SKM-1 (cell line): Measurements from ENCODE around the gene RNFT2.

ENCODE experiments used
- DNase-seq: peaks from one replicate; lab custom pipeline; 2025; ENCODE audit not compliant: unreplicated experiment; lab: John Stamatoyannopoulos, UW

RNFT2 gene

GRCh38 chr12:116709768-116710167 lies 28.3 kb upstream of the RNFT2 start:
- no peak for DNase-seq

GRCh38 chr12:116710370-116711150 lies 27.6 kb upstream of the RNFT2 start:
- DNase-seq, result no peak

GRCh38 chr12:116712458-116713303 lies 25.4 kb upstream of the RNFT2 start:
- DNase-seq, result no peak

GRCh38 chr12:116713527-116713926 lies 24.6 kb upstream of the RNFT2 start:
- no peak for DNase-seq

- no peak for DNase-seq
Observed at GRCh38 chr12:116714175-116714574, 23.9 kb upstream of the RNFT2 start.

- DNase-seq, result no peak
Observed at GRCh38 chr12:116717466-116718437, 20.4 kb upstream of the RNFT2 start.

GRCh38 chr12:116718655-116719454 lies 19.3 kb upstream of the RNFT2 start:
- DNase-seq, result no peak

- DNase-seq, result no peak
Observed at GRCh38 chr12:116719731-116720528, 18.2 kb upstream of the RNFT2 start.

- DNase-seq, result no peak
Observed at GRCh38 chr12:116722245-116722644, 15.9 kb upstream of the RNFT2 start.

- no peak for DNase-seq
Observed at GRCh38 chr12:116726694-116727093, 11.4 kb upstream of the RNFT2 start.

GRCh38 chr12:116727261-116727660 lies 10.9 kb upstream of the RNFT2 start:
- no peak for DNase-seq

GRCh38 chr12:116727891-116728290 lies 10.2 kb upstream of the RNFT2 start:
- no peak for DNase-seq

GRCh38 chr12:116731801-116732200 lies 6.3 kb upstream of the RNFT2 start:
- DNase-seq, result no peak

- no peak for DNase-seq
Observed at GRCh38 chr12:116734156-116734768, 3.9 kb upstream of the RNFT2 start.

GRCh38 chr12:116735084-116735483 lies 3.0 kb upstream of the RNFT2 start:
- no peak for DNase-seq

- DNase-seq, result no peak
Observed at GRCh38 chr12:116735951-116736599, 2.0 kb upstream of the RNFT2 start.

GRCh38 chr12:116736962-116737773 lies 947 bp upstream of the RNFT2 start:
- DNase-seq, result no peak
